Measurements from ENCODE around the gene SLC30A2.

DNA sequence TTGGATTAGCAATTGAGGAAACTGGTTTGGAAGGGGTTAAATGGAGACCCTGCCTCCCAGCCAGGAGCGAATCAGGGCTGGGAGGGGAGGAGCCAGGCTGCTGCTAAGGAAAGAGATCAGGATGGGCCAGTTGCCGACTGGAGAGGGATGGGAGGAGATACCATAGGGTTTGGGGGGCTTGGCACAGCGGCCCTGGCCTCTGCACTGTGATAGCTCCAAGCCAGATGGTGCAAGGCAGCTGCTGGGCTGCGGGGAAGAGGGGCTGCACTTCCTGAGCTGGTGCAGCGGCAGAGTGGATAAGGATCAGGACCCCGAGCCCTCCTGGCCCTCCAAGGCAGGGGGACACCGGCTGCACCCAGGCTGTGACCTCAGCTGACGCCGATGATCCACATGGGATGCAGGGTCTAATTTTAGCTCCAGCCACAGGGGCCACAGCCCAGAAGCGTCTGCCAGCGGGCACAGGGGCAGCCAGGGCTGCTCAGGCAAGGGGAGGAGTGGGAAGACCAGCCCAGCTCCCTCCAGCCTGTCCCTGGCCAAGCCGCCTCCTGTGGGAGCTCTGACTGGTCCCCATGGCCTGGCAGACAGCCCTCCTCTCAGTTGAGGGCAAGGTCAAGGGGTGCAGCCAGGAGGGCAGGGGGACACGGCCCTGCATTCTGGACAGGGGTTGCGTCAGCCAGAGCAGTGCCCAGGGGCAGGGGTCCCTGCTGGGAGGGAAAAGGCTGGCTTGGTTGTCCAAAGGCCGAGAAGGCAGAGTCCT lies 24.1 kb downstream of the SLC30A2 start, which contains the start of gene EXTL1:
- TF ChIP-seq, protein P1, sequence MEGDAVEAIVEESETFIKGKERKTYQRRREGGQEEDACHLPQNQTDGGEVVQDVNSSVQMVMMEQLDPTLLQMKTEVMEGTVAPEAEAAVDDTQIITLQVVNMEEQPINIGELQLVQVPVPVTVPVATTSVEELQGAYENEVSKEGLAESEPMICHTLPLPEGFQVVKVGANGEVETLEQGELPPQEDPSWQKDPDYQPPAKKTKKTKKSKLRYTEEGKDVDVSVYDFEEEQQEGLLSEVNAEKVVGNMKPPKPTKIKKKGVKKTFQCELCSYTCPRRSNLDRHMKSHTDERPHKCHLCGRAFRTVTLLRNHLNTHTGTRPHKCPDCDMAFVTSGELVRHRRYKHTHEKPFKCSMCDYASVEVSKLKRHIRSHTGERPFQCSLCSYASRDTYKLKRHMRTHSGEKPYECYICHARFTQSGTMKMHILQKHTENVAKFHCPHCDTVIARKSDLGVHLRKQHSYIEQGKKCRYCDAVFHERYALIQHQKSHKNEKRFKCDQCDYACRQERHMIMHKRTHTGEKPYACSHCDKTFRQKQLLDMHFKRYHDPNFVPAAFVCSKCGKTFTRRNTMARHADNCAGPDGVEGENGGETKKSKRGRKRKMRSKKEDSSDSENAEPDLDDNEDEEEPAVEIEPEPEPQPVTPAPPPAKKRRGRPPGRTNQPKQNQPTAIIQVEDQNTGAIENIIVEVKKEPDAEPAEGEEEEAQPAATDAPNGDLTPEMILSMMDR (IDR thresholded peaks at IDR 0.05), result no peak
- TF ChIP-seq SIN3A (IDR thresholded peaks at IDR 0.05; ENCODE audit: borderline replicate concordance, insufficient read depth, low read depth, low read length) (no peak), TCF7L2 (IDR thresholded peaks at IDR 0.05; ENCODE audit: low read depth, low read length) (no peak), REST (IDR thresholded peaks at IDR 0.05; ENCODE audit: insufficient read depth in 1 of 2, low read depth in 2 of 2, low read length in 1 of 2) (no peak)
